HL-60 (cell line): ENCODE measurements around the gene ADGRF4.

Experiments used
- DNase-seq, 2 experiments: peaks; one replicate each; pipeline ENCODE4 v3.0.0-alpha.2; 2010 to 2020; ENCODE audit warnings: low read depth in 1 of 2, low spot score in 1 of 2
- H3K27ac ChIP-seq: fragments of 250-450 bp; sonication (Bioruptor Pico); replicated peaks from 2 replicates; pipeline ENCODE4 v1.5.1; 2020; ENCODE audit warnings: mild to moderate bottlenecking, moderate library complexity
- H3K27me3 ChIP-seq: fragments of 250-450 bp; sonication (Bioruptor Pico); 2 replicates; pipeline ENCODE4 v1.5.1; 2021; ENCODE audit warnings: mild to moderate bottlenecking, moderate library complexity; ENCODE audit not compliant: insufficient read depth, poor library complexity, severe bottlenecking
- H3K4me3 ChIP-seq: replicated peaks from 2 replicates; pipeline ENCODE4 v1.5.1; 2011; ENCODE audit warnings: mild to moderate bottlenecking, control low read depth, low read length; ENCODE audit not compliant: insufficient read depth
- CTCF ChIP-seq: IDR thresholded peaks from one replicate; pipeline ENCODE4 v1.5.1; 2011; ENCODE audit warnings: low read length, control low read depth, inconsistent platforms; ENCODE audit not compliant: insufficient read depth
- GABPA ChIP-seq: IDR thresholded peaks from 2 replicates; pipeline ENCODE4 v1.6.1; 2012; ENCODE audit warnings: low read depth
- POLR2AphosphoS5 ChIP-seq: IDR thresholded peaks from 2 replicates; pipeline ENCODE4 v1.6.1; 2012; ENCODE audit warnings: low read depth
- REST ChIP-seq: IDR thresholded peaks from 2 replicates; pipeline ENCODE4 v1.6.1; 2012; ENCODE audit warnings: low read depth; ENCODE audit not compliant: insufficient replicate concordance
- SPI1 ChIP-seq: IDR thresholded peaks from 2 replicates; pipeline ENCODE4 v1.6.1; 2012; ENCODE audit warnings: low read depth, mild to moderate bottlenecking, borderline replicate concordance

ADGRF4 gene

GRCh38 chr6:47690791-47691190 lies 7.6 kb upstream of the ADGRF4 start:
- no peak for DNase-seq
- peaks cover 2% of the 10 kb centered on the region for H3K27me3 ChIP-seq
- no peak for TF ChIP-seq REST
- no peak for TF ChIP-seq CTCF
- no peak for TF ChIP-seq SPI1
- no peak for TF ChIP-seq GABPA
- no peak for TF ChIP-seq POLR2AphosphoS5
- H3K4me3 ChIP-seq = no peak overlapping the region
- no peak overlapping the region for H3K27ac ChIP-seq

GRCh38 chr6:47697925-47698324 lies 455 bp upstream of the ADGRF4 start:
- no peak for DNase-seq
- Histone ChIP-seq H3K27me3 (no peaks in the 10 kb centered on the region), H3K4me3 (no peak overlapping the region), H3K27ac (no peak overlapping the region)
- TF ChIP-seq SPI1 = no peak
- no peak for TF ChIP-seq CTCF
- TF ChIP-seq POLR2AphosphoS5 = no peak
- TF ChIP-seq REST = no peak
- no peak for TF ChIP-seq GABPA

- H3K4me3 ChIP-seq = no peak overlapping the region
- H3K27ac ChIP-seq = no peak overlapping the region
- TF ChIP-seq REST (no peak), GABPA (no peak), CTCF (no peak), SPI1 (no peak), POLR2AphosphoS5 (no peak)
- no peaks in the 10 kb centered on the region for H3K27me3 ChIP-seq
- DNase-seq = no peak
Observed at GRCh38 chr6:47700053-47700452, 1.7 kb downstream of the ADGRF4 start.
